Ovary (tissue), 9 donors: Measurements from ENCODE around the gene GP1BB. TPM values are rescaled to one million over a fixed set of nuclear protein-coding genes. Genes with fewer than 3 reads are reported as not detected.

Source experiments
- DNase-seq, 5 donors: peaks; one replicate each; pipeline ENCODE4 v3.0.0-alpha.2; 2019 to 2020
- H3K27ac ChIP-seq, 2 donors: fragments of 200-600 bp; one replicate each; pipeline versions ENCODE4 v1.5.1 to v1.8.0; 2019 to 2022
- H3K27me3 ChIP-seq: fragments of 200-600 bp; one replicate; pipeline ENCODE4 v1.8.0; 2022
- H3K36me3 ChIP-seq: fragments of 200-600 bp; sonication (generic); one replicate; pipeline ENCODE4 v1.5.1; 2019
- H3K4me1 ChIP-seq: one replicate; pipeline ENCODE4 v1.8.1; 2013; ENCODE audit warnings: mild to moderate bottlenecking, moderate library complexity; ENCODE audit not compliant: insufficient read depth
- H3K4me3 ChIP-seq: fragments of 200-600 bp; sonication (generic); one replicate; pipeline ENCODE4 v1.5.1; 2017
- H3K9me3 ChIP-seq, 2 donors: fragments of 200-600 bp in 1 of 2; sonication (generic) in 1 of 2; one replicate each; pipeline versions ENCODE4 v1.5.1 to v1.8.1; 2013 to 2019; ENCODE audit warnings: mild to moderate bottlenecking in 1 of 2, moderate library complexity in 1 of 2
- CTCF ChIP-seq, 3 donors: fragments of 450-650 bp in 2 of 3; fragments of 200-600 bp in 1 of 3; IDR thresholded peaks; one replicate each; pipeline versions ENCODE4 v1.5.1 to v1.8.0; 2016 to 2022; ENCODE audit warnings: antibody characterized with exemption in 3 of 3, mild to moderate bottlenecking in 1 of 3
- EP300 ChIP-seq: sonication (generic); formaldehyde crosslinking; IDR thresholded peaks from one replicate; pipeline ENCODE4 v1.6.1; 2017; ENCODE audit warnings: antibody characterized with exemption
- POLR2A ChIP-seq: fragments of 450-650 bp; IDR thresholded peaks from one replicate; pipeline ENCODE4 v1.6.1; 2017; ENCODE audit warnings: antibody characterized with exemption, mild to moderate bottlenecking, moderate library complexity
- WGBS, 3 donors: extraction: QIAGEN DNeasy Blood & Tissue Kit in 1 of 3; methylation state at CpG; one replicate each; pipeline versions ENCODE4 v1.1.5 to v1.1.7; 2013 to 2017; 5-methylcytosine and 5-hydroxymethylcytosine counted together
- intact Hi-C, 4 donors: fragments of 100-400 bp; cut with DNase I; formaldehyde crosslinking; loops; one replicate each; pipeline versions ENCODE4 v1.11.0 to v1.15.1; 2022 to 2023
- polyA plus RNA-seq, 2 donors: library from polyadenylated mRNA; stranded (reverse); fragments of 200-250 nt in 1 of 2; fragments of 350-450 nt in 1 of 2; fragmentation: Illumina TruSeq in 1 of 2; extraction: RNeasy Lipid Tissue Mini Kit (QIAGEN cat#74804) in 1 of 2; gene quantifications; one replicate each; pipeline ENCODE4 v1.2.3, GENCODE V29; 2013 to 2014
- total RNA-seq, 7 donors: library from RNA; depleted of rRNA in 2 of 7; stranded (reverse); fragments of >200 nt in 2 of 7; fragmentation: NEBNext Ultra II Directional in 3 of 7; extraction: Animal tissue kit (Norgen Biotek cat#: 25700) in 3 of 7; gene quantifications; one replicate each; pipeline versions ENCODE4 v1.1.0 to v1.2.4, GENCODE V29; 2016 to 2023
- donor health status: DM: no; HTN: no; CAD: no; lungs with moderate emphysema.
- donor health status: DM: no; HTN: no; CAD: no.
- donor health status: Bipolar disorder and iron deficiency.
- donor health status: DM: yes; HTN: yes; CAD: no.
- donor health status: DM: no; HTN: no; CAD: no.
- donor health status: DM: yes; HTN: yes; CAD: no.

The GP1BB gene
- total and polyA plus RNA-seq, 9 donors, result 0.71 to 21.5 (median 7.7) TPM; not detected in 1

- DNase-seq, result peak in 1 of 5 donors; percentile 7
- intact Hi-C loops, result no loop called here
- no peak overlapping the region for H3K4me3 ChIP-seq
- H3K27me3 ChIP-seq, result no peaks in the 10 kb centered on the region
- 63 to 76% (median 65%) methylated on average over 25 of the region's 25 CpGs for WGBS, 3 donors
- H3K27ac ChIP-seq, result no peak overlapping the region
- no peaks in the 10 kb centered on the region for H3K4me1 ChIP-seq
- no peaks in the 10 kb centered on the region for H3K9me3 ChIP-seq
- TF ChIP-seq CTCF (IDR thresholded peaks at IDR 0.05) (no peak), EP300 (no peak), POLR2A (no peak)
- H3K36me3 ChIP-seq, result no peaks in the 10 kb centered on the region
Measured at GRCh38 chr22:19772673-19773469, 49.5 kb downstream of the GP1BB start.

- intact Hi-C loops, result no loop called here
- no peaks in the 10 kb centered on the region for H3K9me3 ChIP-seq
- TF ChIP-seq EP300 (no peak), POLR2A (no peak), CTCF (IDR thresholded peaks at IDR 0.05) (no peak)
- no peak overlapping the region for H3K27ac ChIP-seq
- no peaks in the 10 kb centered on the region for H3K36me3 ChIP-seq
- 44 to 68% (median 53%) methylated on average over 8 to 9 of the region's 9 CpGs for whole genome bisulfite sequencing, 3 donors
- no peaks in the 10 kb centered on the region for H3K4me1 ChIP-seq
- peak in 2 of 5 donors; percentile 8 to 13 for DNase-seq
- H3K27me3 ChIP-seq, result no peaks in the 10 kb centered on the region
- H3K4me3 ChIP-seq, result no peak overlapping the region
Measured at GRCh38 chr22:19773470-19774040, 50.2 kb downstream of the GP1BB start.

Other genes starting within 250 kb of the GP1BB start
- 10 to 100 TPM; 19.9 to 52.9 (median 32.6) TPM for gene UFD1, start 244.3 kb upstream of the GP1BB start, total RNA-seq
- gene UFD1, start 244.3 kb upstream of the GP1BB start, polyA plus RNA-seq, result 10 to 100 TPM; 57.5 to 84.5 TPM
- 1 to 10 TPM in 2 of 7 donors, under 1 TPM in 2, not detected in 3; 0.87 to 2.2 (median 1.1) TPM for gene CDC45, start 243.6 kb upstream of the GP1BB start, total RNA-seq
- gene CDC45, start 243.6 kb upstream of the GP1BB start, polyA plus RNA-seq, result 1 to 10 TPM in 1 of 2 donors, under 1 TPM in 1; 0.46 to 1.4 TPM
- 10 to 100 TPM; 16.4 to 62.7 (median 35.6) TPM for gene CLDN5, start 199.1 kb upstream of the GP1BB start, total RNA-seq
- 100 to 1,000 TPM in 1 of 2 donors, under 1 TPM in 1; 0.48 to 211 TPM for gene CLDN5, start 199.1 kb upstream of the GP1BB start, polyA plus RNA-seq
- 10 to 100 TPM; 21.0 to 55.0 (median 38.9) TPM for gene SEPTIN5, start 9.0 kb upstream of the GP1BB start, total RNA-seq
- 10 to 100 TPM; 29.2 to 30.9 TPM for gene SEPTIN5, start 9.0 kb upstream of the GP1BB start, polyA plus RNA-seq
- 10 to 100 TPM in 1 of 7 donors, 1 to 10 TPM in 5, not detected in 1; 1.5 to 23.8 (median 2.9) TPM for gene TBX1, start 37.2 kb downstream of the GP1BB start, total RNA-seq
- 1 to 10 TPM; 1.2 to 3.2 TPM for gene TBX1, start 37.2 kb downstream of the GP1BB start, polyA plus RNA-seq
- gene GNB1L, start 131.3 kb downstream of the GP1BB start, total RNA-seq, result 10 to 100 TPM in 2 of 7 donors, 1 to 10 TPM in 5; 3.1 to 14.9 (median 6.0) TPM
- gene GNB1L, start 131.3 kb downstream of the GP1BB start, polyA plus RNA-seq, result 1 to 10 TPM in 1 of 2 donors, not detected in 1; 5.1 TPM
- 10 to 100 TPM in 6 of 7 donors, 1 to 10 TPM in 1; 9.1 to 54.3 (median 16.7) TPM for gene RTL10, start 131.3 kb downstream of the GP1BB start, total RNA-seq
- gene RTL10, start 131.3 kb downstream of the GP1BB start, polyA plus RNA-seq, result 1 to 10 TPM; 7.1 to 7.3 TPM
- 100 to 1,000 TPM; 143 to 194 (median 161) TPM for gene COMT, start 218.2 kb downstream of the GP1BB start, total RNA-seq
- gene COMT, start 218.2 kb downstream of the GP1BB start, polyA plus RNA-seq, result 100 to 1,000 TPM in 1 of 2 donors, 10 to 100 TPM in 1; 23.1 to 200 TPM
- gene TXNRD2, start 218.3 kb downstream of the GP1BB start, total RNA-seq, result 10 to 100 TPM; 21.3 to 37.3 (median 26.9) TPM
- gene TXNRD2, start 218.3 kb downstream of the GP1BB start, polyA plus RNA-seq, result 10 to 100 TPM; 21.3 to 37.8 TPM